Measurements from ENCODE around the gene CRHBP. TPM values are rescaled to one million over a fixed set of nuclear protein-coding genes. Genes with fewer than 3 reads are reported as not detected.

Gene CRHBP
- total RNA-seq, 1 experiment from 2014 or later: not detected

GRCh38 chr5:76956033-76956432 lies 3.2 kb downstream of the CRHBP start:
- Mint-ChIP-seq H3K27me3 (ENCODE audit: low read depth) (peaks cover 58% of the 10 kb centered on the region), H3K36me3 (no peaks in the 10 kb centered on the region), H3K4me1 (peaks cover 23% of the 10 kb centered on the region), H3K4me3 (no peak overlapping the region), H3K9me3 (no peaks in the 10 kb centered on the region), H3K27ac (no peak overlapping the region)
- ChIA-PET CTCF (no interaction called here), POLR2A (interaction anchor here (0.7 kb wide), 1 partner anchor 33 kb away, joined by 4 read pairs; no protein-coding TSS in a partner anchor)
- no peak for DNase-seq (ENCODE audit: low spot score)
- TF ChIP-seq NR1H2 (CRISPR knock-in tag; IDR thresholded peaks at IDR 0.05) (no peak), TEAD4 (CRISPR knock-in tag; IDR thresholded peaks at IDR 0.05) (no peak), SMAD4 (CRISPR knock-in tag; IDR thresholded peaks at IDR 0.05) (no peak), IRF1 (CRISPR knock-in tag; IDR thresholded peaks at IDR 0.05) (no peak), RELA (CRISPR knock-in tag; IDR thresholded peaks at IDR 0.05; ENCODE audit: borderline replicate concordance) (no peak), ZNF317 (CRISPR knock-in tag; IDR thresholded peaks at IDR 0.05; ENCODE audit: borderline replicate concordance, low read depth) (no peak), HMGA2 (CRISPR knock-in tag; IDR thresholded peaks at IDR 0.05) (no peak), ZBTB43 (CRISPR knock-in tag; IDR thresholded peaks at IDR 0.05) (no peak), FOXP4 (CRISPR knock-in tag; IDR thresholded peaks at IDR 0.05) (no peak)
- TF ChIP-seq, protein P1, sequence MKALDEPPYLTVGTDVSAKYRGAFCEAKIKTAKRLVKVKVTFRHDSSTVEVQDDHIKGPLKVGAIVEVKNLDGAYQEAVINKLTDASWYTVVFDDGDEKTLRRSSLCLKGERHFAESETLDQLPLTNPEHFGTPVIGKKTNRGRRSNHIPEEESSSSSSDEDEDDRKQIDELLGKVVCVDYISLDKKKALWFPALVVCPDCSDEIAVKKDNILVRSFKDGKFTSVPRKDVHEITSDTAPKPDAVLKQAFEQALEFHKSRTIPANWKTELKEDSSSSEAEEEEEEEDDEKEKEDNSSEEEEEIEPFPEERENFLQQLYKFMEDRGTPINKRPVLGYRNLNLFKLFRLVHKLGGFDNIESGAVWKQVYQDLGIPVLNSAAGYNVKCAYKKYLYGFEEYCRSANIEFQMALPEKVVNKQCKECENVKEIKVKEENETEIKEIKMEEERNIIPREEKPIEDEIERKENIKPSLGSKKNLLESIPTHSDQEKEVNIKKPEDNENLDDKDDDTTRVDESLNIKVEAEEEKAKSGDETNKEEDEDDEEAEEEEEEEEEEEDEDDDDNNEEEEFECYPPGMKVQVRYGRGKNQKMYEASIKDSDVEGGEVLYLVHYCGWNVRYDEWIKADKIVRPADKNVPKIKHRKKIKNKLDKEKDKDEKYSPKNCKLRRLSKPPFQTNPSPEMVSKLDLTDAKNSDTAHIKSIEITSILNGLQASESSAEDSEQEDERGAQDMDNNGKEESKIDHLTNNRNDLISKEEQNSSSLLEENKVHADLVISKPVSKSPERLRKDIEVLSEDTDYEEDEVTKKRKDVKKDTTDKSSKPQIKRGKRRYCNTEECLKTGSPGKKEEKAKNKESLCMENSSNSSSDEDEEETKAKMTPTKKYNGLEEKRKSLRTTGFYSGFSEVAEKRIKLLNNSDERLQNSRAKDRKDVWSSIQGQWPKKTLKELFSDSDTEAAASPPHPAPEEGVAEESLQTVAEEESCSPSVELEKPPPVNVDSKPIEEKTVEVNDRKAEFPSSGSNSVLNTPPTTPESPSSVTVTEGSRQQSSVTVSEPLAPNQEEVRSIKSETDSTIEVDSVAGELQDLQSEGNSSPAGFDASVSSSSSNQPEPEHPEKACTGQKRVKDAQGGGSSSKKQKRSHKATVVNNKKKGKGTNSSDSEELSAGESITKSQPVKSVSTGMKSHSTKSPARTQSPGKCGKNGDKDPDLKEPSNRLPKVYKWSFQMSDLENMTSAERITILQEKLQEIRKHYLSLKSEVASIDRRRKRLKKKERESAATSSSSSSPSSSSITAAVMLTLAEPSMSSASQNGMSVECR (CRISPR knock-in tag; IDR thresholded peaks at IDR 0.05; ENCODE audit: borderline replicate concordance): no peak
- no peak for ATAC-seq

GRCh38 chr5:76958991-76959767 lies 6.3 kb downstream of the CRHBP start:
- DNase-seq (ENCODE audit: low spot score): no peak
- Mint-ChIP-seq H3K27ac (no peak overlapping the region), H3K4me1 (peaks cover 16% of the 10 kb centered on the region), H3K27me3 (ENCODE audit: low read depth) (peaks cover 27% of the 10 kb centered on the region), H3K4me3 (no peak overlapping the region), H3K9me3 (no peaks in the 10 kb centered on the region), H3K36me3 (no peaks in the 10 kb centered on the region)
- no peak for ATAC-seq
- CTCF ChIA-PET: no interaction called here
- POLR2A ChIA-PET: no interaction called here
- TF ChIP-seq ETV6 (CRISPR knock-in tag; IDR thresholded peaks at IDR 0.05): no peak
- TF ChIP-seq ZNF317 (CRISPR knock-in tag; IDR thresholded peaks at IDR 0.05; ENCODE audit: borderline replicate concordance, low read depth): no peak
- TF ChIP-seq ZNF396 (CRISPR knock-in tag; IDR thresholded peaks at IDR 0.05; ENCODE audit: borderline replicate concordance): no peak
- TF ChIP-seq ZBTB21 (CRISPR knock-in tag; IDR thresholded peaks at IDR 0.05; ENCODE audit: borderline replicate concordance): no peak
- TF ChIP-seq, protein P2, sequence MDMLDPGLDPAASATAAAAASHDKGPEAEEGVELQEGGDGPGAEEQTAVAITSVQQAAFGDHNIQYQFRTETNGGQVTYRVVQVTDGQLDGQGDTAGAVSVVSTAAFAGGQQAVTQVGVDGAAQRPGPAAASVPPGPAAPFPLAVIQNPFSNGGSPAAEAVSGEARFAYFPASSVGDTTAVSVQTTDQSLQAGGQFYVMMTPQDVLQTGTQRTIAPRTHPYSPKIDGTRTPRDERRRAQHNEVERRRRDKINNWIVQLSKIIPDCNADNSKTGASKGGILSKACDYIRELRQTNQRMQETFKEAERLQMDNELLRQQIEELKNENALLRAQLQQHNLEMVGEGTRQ (CRISPR knock-in tag; IDR thresholded peaks at IDR 0.05): no peak
- no peak for TF ChIP-seq NR2C2 (CRISPR knock-in tag; IDR thresholded peaks at IDR 0.05)
- no peak for TF ChIP-seq AR (CRISPR knock-in tag; IDR thresholded peaks at IDR 0.05)
- TF ChIP-seq TP53 (CRISPR knock-in tag; IDR thresholded peaks at IDR 0.05): no peak
- TF ChIP-seq ZNF219 (CRISPR knock-in tag; IDR thresholded peaks at IDR 0.05; ENCODE audit: borderline replicate concordance): no peak
- TF ChIP-seq ATF2 (CRISPR knock-in tag; IDR thresholded peaks at IDR 0.05; ENCODE audit: borderline replicate concordance, low read depth): no peak
